Measurements from ENCODE around the gene CHI3L2. TPM values are rescaled to one million over a fixed set of nuclear protein-coding genes. Genes with fewer than 3 reads are reported as not detected.

Gene CHI3L2, protein sequence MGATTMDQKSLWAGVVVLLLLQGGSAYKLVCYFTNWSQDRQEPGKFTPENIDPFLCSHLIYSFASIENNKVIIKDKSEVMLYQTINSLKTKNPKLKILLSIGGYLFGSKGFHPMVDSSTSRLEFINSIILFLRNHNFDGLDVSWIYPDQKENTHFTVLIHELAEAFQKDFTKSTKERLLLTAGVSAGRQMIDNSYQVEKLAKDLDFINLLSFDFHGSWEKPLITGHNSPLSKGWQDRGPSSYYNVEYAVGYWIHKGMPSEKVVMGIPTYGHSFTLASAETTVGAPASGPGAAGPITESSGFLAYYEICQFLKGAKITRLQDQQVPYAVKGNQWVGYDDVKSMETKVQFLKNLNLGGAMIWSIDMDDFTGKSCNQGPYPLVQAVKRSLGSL
- 2.8 and 4.0 TPM in 2 replicates for total RNA-seq

DNA sequence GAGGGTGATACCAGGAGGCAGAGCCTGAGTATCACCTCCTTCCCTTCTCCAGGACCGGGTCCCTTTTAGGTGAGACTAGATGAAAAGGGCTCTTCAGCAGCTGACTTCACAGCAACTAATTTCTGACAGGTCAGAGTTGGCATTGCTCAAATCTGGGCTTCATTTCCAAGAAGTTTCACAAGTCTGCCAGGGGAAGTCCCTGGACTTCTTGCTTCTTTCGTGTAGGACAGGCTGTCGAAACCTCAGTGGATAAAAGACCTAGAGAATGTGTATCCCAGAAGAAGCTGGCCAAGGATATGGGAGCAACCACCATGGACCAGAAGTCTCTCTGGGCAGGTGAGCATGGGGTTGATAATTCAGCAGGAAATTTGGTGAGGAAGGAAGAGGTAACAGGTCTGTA, at the start of gene CHI3L2:
TSS of gene CHI3L2 (plus strand) at position 280 of the 400 bp plus-strand sequence. CDS start at position 297, 17 bp downstream.
- H3K9me3 Mint-ChIP-seq, result no peaks in the 10 kb centered on the region
- H3K27ac Mint-ChIP-seq, result peak within 1 kb of the TSS; percentile 71
- intact Hi-C loops (cut with micrococcal nuclease), result loop anchor here (10.0 kb wide), 1 partner anchor 247 kb away; the partner anchor contains the start of gene C1orf162
- no peak for DNase-seq (ENCODE audit: low spot score)
- peak within 1 kb of the TSS; percentile 46 for H3K4me3 Mint-ChIP-seq
- peaks cover 85% of the 10 kb centered on the region for H3K4me1 Mint-ChIP-seq (ENCODE audit: low read depth)
- no peaks in the 10 kb centered on the region for H3K27me3 Mint-ChIP-seq (ENCODE audit: insufficient read depth)
- H3K36me3 Mint-ChIP-seq (ENCODE audit: low read depth), result peaks cover 7% of the 10 kb centered on the region

DNA sequence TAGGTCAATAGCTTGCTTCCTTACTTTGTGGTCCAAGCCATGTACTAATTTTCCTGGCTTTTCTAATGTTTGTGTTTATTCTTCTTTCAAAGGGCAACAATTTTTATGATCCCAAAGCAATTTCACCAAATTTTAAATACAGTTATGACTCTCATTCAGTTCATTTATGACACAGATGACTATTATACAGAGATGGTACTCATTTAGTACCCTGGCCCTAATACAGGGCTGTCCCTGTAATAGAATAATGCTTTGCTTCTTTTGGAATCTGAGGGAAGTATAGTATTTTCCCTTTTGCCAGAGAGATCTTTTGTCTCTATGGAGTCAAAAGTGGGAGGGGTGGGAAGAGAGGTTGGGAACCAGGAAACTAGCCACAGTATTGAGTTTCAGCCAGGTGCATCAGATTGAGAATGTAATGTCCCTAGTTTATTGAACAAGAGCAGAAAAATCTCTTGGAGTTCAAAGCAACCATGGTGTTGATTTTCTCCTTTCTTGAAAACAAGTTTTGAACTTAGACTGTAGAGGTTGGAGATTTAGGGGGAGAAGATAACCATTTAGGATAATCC, 47.5 kb upstream of the CHI3L2 start:
- H3K27me3 Mint-ChIP-seq (ENCODE audit: insufficient read depth), result no peaks in the 10 kb centered on the region
- H3K4me3 Mint-ChIP-seq, result no peak overlapping the region
- H3K27ac Mint-ChIP-seq, result no peak overlapping the region
- peaks cover 14% of the 10 kb centered on the region for H3K4me1 Mint-ChIP-seq (ENCODE audit: low read depth)
- peaks cover 51% of the 10 kb centered on the region for H3K36me3 Mint-ChIP-seq (ENCODE audit: low read depth)
- DNase-seq (ENCODE audit: low spot score), result no peak
- intact Hi-C loops (cut with micrococcal nuclease), result no loop called here
- H3K9me3 Mint-ChIP-seq, result no peaks in the 10 kb centered on the region

DNA sequence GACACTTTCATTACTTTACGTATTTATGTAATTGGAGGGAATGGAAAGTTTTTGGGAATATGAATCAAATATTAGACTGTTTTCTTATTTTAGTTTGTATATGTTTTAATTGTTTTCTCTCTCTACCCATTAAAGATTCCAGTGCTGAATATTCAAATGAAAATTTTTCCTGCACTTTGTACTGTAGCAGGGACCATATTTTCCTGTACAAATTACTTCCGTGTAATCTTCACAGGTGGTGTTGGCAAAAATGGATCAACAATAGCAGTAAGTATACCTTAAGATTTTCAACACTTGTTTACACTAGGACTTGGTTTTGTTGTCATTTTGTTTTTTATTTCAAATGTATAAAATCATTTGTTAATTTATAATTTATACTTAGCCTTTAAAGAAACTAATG, 45.5 kb upstream of the CHI3L2 start:
- Mint-ChIP-seq H3K9me3 (no peaks in the 10 kb centered on the region), H3K27me3 (ENCODE audit: insufficient read depth) (no peaks in the 10 kb centered on the region), H3K27ac (no peak overlapping the region), H3K36me3 (ENCODE audit: low read depth) (peaks cover 64% of the 10 kb centered on the region), H3K4me1 (ENCODE audit: low read depth) (peaks cover 27% of the 10 kb centered on the region), H3K4me3 (no peak overlapping the region)
- intact Hi-C loops (cut with micrococcal nuclease), result no loop called here
- DNase-seq (ENCODE audit: low spot score), result no peak

DNA sequence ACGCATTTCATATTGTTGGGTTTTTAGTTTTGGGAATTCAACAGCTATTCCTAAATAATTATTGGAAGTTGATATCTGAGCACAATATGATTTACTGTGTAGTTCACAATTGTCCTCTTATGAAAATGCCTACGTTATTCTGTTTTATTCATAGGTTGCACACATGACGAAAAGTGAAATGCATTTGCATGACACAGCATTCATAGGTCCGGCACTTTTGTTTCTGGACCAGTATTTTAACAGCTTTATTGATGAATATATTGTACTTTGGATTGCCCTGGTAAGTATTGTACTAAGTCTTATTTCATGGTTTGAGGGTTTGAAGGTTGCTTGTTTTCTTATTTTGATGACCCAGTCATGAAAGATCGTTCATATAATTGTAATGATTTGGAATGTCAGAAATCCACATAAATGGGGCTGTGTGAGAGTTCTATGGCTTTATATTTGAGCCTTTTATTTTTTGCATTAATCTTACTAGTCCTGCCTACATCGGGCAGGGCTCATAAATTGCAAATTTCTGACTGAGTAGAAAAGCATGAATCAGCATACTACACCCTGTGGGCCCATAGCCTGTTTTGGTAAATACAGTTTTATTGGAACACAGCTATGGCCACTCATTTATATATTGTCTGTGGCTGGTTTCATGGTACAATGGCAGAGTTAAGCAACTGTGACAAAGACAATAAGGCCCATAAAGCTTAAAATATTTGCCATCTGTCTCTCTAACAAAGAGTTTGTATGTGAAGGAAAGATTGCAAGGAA, 44.0 kb upstream of the CHI3L2 start:
- no peaks in the 10 kb centered on the region for H3K9me3 Mint-ChIP-seq
- H3K27ac Mint-ChIP-seq, result no peak overlapping the region
- peaks cover 41% of the 10 kb centered on the region for H3K4me1 Mint-ChIP-seq (ENCODE audit: low read depth)
- H3K4me3 Mint-ChIP-seq, result no peak overlapping the region
- H3K36me3 Mint-ChIP-seq (ENCODE audit: low read depth), result peaks cover 68% of the 10 kb centered on the region
- H3K27me3 Mint-ChIP-seq (ENCODE audit: insufficient read depth), result no peaks in the 10 kb centered on the region
- intact Hi-C loops (cut with micrococcal nuclease), result loop anchor here (2.0 kb wide), 1 partner anchor 15 kb away; no protein-coding TSS in a partner anchor
- no peak for DNase-seq (ENCODE audit: low spot score)

DNA sequence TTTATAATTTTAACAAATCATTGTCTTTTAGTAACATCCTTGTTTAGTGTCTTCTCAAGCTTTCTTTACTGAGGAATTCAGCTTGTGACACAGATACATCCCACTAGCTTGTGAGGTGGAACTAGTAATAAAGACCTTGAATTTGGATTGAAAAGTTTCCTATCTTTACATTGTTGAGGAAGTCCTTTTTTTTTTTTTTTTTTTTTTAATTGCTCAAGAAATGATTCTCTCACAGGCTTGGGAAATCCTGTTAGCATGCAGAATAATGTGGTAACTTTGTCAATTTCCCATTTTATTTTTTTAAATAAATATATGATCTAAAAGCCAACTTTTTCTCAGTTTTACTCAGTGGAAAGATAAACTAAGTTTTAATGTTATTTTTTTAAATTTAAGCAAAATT, 42.9 kb upstream of the CHI3L2 start:
- H3K36me3 Mint-ChIP-seq (ENCODE audit: low read depth), result peaks cover 72% of the 10 kb centered on the region
- H3K4me3 Mint-ChIP-seq, result no peak overlapping the region
- no peaks in the 10 kb centered on the region for H3K9me3 Mint-ChIP-seq
- peaks cover 47% of the 10 kb centered on the region for H3K4me1 Mint-ChIP-seq (ENCODE audit: low read depth)
- H3K27me3 Mint-ChIP-seq (ENCODE audit: insufficient read depth), result no peaks in the 10 kb centered on the region
- no peak overlapping the region for H3K27ac Mint-ChIP-seq
- intact Hi-C loops (cut with micrococcal nuclease), result loop anchor here (2.0 to 5.0 kb wide), 2 partner anchors 14 to 38 kb away; no protein-coding TSS in a partner anchor
- DNase-seq (ENCODE audit: low spot score), result no peak

DNA sequence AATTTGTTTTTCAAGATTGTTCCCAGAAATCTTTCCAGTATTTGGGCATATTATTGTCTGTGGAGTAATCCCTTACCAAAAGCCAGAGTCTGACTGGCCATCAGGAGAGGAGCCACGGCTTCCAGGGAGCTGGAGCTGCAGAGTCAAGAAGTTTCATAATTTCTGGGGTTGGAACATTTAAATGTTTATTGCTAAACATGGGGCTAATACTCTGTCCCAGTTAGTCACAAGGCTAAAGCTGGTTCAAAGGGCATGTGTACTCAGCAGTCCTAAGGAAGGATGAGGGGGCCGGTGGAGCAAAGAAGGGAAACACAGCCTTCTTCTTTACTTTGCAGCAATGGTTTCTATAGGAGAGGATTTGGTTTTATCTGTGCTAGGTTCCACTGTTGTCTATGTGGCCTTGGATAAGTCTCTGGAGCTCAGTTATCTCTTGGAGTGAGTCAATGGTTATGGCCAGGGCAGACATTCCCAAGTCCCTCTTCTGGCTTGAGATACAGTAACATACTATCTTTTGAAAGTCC, 36.5 kb upstream of the CHI3L2 start:
- Mint-ChIP-seq H3K27ac (peak overlapping the region; percentile 74), H3K36me3 (ENCODE audit: low read depth) (peaks cover 91% of the 10 kb centered on the region), H3K9me3 (no peaks in the 10 kb centered on the region), H3K4me1 (ENCODE audit: low read depth) (peaks cover 98% of the 10 kb centered on the region), H3K27me3 (ENCODE audit: insufficient read depth) (no peaks in the 10 kb centered on the region), H3K4me3 (no peak overlapping the region)
- intact Hi-C loops (cut with micrococcal nuclease), result no loop called here
- no peak for DNase-seq (ENCODE audit: low spot score)

DNA sequence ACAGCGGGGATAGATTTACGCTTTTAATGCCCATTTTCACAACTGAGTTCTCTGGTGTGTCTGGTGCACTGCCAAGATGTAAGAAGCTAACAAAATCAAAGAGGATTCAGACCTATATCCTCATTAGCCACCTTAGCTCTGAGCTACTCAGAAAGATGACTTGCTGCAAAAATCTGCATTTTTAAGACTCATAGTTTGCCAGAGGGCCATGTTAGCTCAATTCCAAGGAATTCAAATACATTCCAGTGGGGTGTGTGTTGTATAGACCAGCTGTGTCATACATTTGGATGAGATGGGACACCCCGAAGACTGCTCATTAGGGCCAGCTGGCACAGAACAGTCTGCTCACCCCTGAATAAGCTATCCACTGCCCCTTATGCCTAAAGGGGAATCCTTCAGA, 36.0 kb upstream of the CHI3L2 start:
- intact Hi-C loops (cut with micrococcal nuclease), result no loop called here
- DNase-seq (ENCODE audit: low spot score), result no peak
- no peaks in the 10 kb centered on the region for H3K27me3 Mint-ChIP-seq (ENCODE audit: insufficient read depth)
- peak overlapping the region; percentile 74 for H3K27ac Mint-ChIP-seq
- no peaks in the 10 kb centered on the region for H3K9me3 Mint-ChIP-seq
- H3K36me3 Mint-ChIP-seq (ENCODE audit: low read depth), result peaks cover 91% of the 10 kb centered on the region
- peaks cover 100% of the 10 kb centered on the region for H3K4me1 Mint-ChIP-seq (ENCODE audit: low read depth)
- no peak overlapping the region for H3K4me3 Mint-ChIP-seq

DNA sequence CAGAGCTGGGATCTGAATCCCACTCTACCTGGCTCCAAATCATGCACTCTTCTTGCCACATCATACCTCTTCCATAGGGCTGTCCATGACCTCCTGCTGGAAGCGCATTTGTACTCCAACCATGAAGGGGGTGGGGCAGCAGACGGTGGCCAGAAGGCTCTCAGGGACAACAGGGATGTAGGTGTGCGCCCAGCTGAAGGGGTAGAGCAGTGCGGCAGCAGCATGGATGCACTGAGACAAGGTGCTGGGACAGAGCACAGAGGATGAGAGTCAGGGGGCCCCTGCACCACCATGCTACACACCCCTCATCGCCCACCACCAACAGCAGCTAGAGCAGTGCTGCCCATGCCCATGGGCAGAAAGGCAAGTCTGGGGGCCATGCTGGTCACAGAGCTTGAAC, 35.4 kb upstream of the CHI3L2 start:
- DNase-seq (ENCODE audit: low spot score), result no peak
- Mint-ChIP-seq H3K9me3 (no peaks in the 10 kb centered on the region), H3K27me3 (ENCODE audit: insufficient read depth) (no peaks in the 10 kb centered on the region), H3K4me1 (ENCODE audit: low read depth) (peaks cover 100% of the 10 kb centered on the region), H3K36me3 (ENCODE audit: low read depth) (peaks cover 91% of the 10 kb centered on the region), H3K4me3 (peak overlapping the region; percentile 10), H3K27ac (peak overlapping the region; percentile 74)
- intact Hi-C loops (cut with micrococcal nuclease), result no loop called here

DNA sequence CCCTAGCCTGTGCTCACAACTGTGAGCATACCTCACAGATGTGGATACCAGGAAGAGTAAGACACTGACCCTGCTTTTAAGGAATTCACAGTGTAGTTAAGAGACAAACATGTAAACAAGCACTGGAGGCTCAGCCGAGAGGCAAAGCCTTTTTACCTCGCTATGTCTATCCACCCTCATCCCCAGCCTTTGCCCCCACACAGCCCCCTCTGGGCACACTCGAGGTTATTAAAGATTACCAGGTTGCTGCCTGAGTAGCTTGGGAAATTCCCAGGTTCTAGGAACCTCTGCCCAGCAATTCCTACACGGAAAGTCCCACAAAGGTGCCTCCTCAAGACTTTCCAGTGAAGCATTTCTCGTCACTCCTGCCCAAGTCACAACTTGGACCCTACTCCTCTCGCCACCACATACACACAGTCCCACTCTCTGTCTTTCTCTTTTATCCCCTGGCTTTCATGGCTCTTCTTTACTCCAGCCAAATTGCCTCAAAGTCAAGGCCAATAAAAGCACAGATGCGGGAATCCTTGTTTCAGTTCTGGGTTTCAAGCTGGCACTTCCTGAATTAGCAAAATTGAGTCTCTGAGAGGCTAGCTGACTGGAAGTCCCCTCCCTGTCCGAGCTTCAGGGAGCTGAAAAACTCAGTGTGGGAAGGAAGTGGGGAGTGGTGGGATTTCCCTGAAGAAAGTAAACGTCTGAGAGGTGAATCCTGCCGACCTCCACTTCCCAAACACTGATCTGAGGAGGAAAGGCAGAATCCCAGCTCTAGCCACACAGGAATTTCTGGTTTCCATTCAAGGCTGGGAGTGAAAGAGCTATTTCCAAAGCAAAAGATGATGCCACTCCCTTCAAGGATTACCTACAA, 34.6 kb upstream of the CHI3L2 start:
- Mint-ChIP-seq H3K4me3 (peak overlapping the region; percentile 48), H3K9me3 (no peaks in the 10 kb centered on the region), H3K4me1 (ENCODE audit: low read depth) (peaks cover 100% of the 10 kb centered on the region), H3K27ac (peak overlapping the region; percentile 74), H3K36me3 (ENCODE audit: low read depth) (peaks cover 94% of the 10 kb centered on the region), H3K27me3 (ENCODE audit: insufficient read depth) (no peaks in the 10 kb centered on the region)
- no peak for DNase-seq (ENCODE audit: low spot score)
- intact Hi-C loops (cut with micrococcal nuclease), result no loop called here

DNA sequence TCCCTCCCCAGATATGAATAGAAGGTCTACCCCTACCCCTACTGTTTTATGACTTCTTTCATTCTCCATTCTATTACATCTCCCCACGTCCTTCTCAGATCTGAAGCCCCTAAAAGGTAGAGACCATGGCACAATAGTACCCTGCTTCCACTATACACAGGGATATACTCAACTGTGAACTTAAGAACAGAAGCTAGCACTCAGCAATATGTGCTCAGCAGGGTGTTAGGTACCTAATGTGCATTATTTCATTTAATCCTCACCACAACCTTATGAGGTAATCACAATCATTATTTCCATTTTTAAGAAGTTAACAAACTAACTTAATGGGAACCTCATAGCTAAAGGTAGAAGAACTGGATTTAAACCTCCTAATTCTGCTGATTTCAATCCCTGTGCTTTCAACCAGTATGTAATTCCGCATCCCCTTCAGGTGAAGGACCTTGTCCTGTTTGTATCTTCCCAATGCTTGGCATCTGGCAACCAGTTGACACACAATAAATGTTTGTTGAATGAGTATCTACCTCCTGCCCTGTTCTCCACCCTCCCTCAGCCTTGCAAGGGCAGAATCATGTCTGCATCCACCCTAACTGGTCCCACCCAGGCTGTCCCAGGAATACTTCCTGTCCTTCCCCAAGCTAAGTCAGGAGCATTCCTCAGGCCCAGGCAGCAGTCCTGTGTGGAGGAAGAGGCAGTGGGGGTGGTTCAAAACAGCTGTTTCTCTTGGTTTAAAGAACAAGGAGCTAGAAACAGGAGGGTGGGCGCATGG, 33.6 kb upstream of the CHI3L2 start:
- Mint-ChIP-seq H3K4me1 (ENCODE audit: low read depth) (peaks cover 95% of the 10 kb centered on the region), H3K27ac (peak overlapping the region; percentile 74), H3K9me3 (no peaks in the 10 kb centered on the region), H3K36me3 (ENCODE audit: low read depth) (peaks cover 95% of the 10 kb centered on the region), H3K4me3 (peak overlapping the region; percentile 100), H3K27me3 (ENCODE audit: insufficient read depth) (no peaks in the 10 kb centered on the region)
- intact Hi-C loops (cut with micrococcal nuclease), result no loop called here
- DNase-seq (ENCODE audit: low spot score), result no peak

DNA sequence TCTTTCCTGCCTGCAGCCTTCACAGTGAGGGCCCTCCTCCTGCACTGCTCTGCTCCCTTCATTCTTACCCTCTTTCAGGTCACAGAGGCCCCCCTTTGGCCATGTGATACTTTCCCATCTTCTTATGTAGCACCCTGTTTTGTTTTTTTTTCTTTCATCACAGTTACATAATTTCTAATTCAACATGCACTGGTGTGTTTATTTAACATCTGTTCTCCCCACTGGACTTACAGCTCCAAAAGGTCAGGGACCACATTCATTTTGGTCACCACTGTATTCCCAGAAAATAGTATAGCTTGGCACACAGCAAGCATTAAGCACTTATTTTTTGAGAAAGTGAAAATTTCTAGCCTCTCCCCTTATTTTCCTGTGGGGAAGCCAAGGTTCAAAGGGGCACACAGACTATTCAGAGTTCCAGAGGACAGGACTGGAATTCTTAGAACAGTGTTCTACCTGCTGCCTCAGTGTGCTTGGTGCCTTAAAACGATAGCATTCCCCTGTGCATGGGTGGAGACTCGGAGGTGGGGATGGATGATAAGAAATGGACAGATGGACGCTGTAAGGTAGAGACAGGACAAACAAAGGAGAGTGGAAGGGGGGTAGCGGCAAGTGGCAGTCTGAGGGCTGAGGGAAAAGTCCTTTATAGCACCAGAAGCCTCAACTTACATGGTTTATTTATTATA, 32.4 kb upstream of the CHI3L2 start:
- DNase-seq (ENCODE audit: low spot score), result no peak
- intact Hi-C loops (cut with micrococcal nuclease), result no loop called here
- H3K27ac Mint-ChIP-seq, result peak overlapping the region; percentile 69
- peaks cover 82% of the 10 kb centered on the region for H3K4me1 Mint-ChIP-seq (ENCODE audit: low read depth)
- H3K27me3 Mint-ChIP-seq (ENCODE audit: insufficient read depth), result no peaks in the 10 kb centered on the region
- H3K36me3 Mint-ChIP-seq (ENCODE audit: low read depth), result peaks cover 88% of the 10 kb centered on the region
- peak overlapping the region; percentile 100 for H3K4me3 Mint-ChIP-seq
- H3K9me3 Mint-ChIP-seq, result no peaks in the 10 kb centered on the region

Measured in activated T-helper 1 cell treated with anti-CD3 and anti-CD28 coated beads, Interleukin-12 subunit alpha, Interleukin-12 subunit beta, Interleukin-2, Interleukin-4 antibody, amounts not matched to agents 30 ng/mL and 10 ng/mL and 1 ng/mL, durations not matched to agents 14 hours and 24 hours and 36 hours (primary cell).